Measurements from ENCODE around the gene TEDC1.

TEDC1 gene

DNA sequence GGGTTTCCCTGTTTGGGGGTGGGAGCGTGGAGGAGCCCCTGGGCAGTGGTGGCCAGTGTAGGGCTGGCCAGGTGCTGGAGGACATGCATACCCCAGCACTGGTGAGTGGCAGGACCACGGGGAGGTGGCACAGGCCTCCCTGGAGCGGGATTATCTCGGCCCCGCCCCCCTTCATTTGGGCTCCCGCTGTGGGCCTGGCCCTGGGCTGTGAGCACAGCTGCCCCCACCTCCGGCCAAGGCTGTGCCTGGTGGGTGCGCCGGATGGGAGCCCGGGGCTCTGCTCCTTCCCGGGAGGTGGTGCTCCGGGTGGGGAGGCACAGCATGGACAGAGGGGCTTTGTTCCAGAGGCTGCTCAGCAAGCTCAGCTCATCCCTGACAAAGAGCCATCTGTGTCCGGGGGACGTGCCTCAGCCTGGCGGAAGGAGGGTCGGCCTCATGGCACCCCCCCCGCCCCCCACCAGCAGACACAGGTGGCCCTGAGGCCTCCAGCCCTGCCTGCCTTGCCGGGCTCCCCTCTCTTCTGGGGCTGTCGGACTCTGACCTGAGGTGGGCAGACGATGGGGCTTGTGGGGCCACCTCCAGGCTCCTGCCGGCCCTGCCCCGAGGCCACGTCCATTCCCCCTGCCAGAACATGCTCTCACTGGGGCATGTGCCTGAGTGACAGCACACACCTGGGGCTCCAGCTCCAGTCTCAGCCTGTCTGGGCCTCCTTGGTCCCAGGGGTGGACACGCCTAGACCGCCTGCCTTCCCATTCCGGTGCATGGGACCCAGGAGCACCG lies 8.4 kb downstream of the TEDC1 start:
- Histone ChIP-seq H3K36me3 (ENCODE audit: control insufficient read depth in 2 of 2, insufficient read depth in 2 of 2, low read length in 2 of 2) (no peaks in the 10 kb centered on the region), H3K4me3 (ENCODE audit: low read length in 2 of 2) (no peak overlapping the region), H3K9ac (ENCODE audit: low read depth in 1 of 2, low read length in 2 of 2) (no peak overlapping the region), H3K27me3 (ENCODE audit: control insufficient read depth in 2 of 2, insufficient read depth in 2 of 2, low read length in 2 of 2) (no peaks in the 10 kb centered on the region), H3K27ac (ENCODE audit: low read depth in 2 of 2, low read length in 2 of 2) (no peak overlapping the region), H3K4me1 (ENCODE audit: control insufficient read depth in 2 of 2, insufficient read depth in 2 of 2, low read length in 2 of 2) (no peaks in the 10 kb centered on the region), H3K9me3 (ENCODE audit: control insufficient read depth in 2 of 2, low read length in 2 of 2) (no peaks in the 10 kb centered on the region)

DNA sequence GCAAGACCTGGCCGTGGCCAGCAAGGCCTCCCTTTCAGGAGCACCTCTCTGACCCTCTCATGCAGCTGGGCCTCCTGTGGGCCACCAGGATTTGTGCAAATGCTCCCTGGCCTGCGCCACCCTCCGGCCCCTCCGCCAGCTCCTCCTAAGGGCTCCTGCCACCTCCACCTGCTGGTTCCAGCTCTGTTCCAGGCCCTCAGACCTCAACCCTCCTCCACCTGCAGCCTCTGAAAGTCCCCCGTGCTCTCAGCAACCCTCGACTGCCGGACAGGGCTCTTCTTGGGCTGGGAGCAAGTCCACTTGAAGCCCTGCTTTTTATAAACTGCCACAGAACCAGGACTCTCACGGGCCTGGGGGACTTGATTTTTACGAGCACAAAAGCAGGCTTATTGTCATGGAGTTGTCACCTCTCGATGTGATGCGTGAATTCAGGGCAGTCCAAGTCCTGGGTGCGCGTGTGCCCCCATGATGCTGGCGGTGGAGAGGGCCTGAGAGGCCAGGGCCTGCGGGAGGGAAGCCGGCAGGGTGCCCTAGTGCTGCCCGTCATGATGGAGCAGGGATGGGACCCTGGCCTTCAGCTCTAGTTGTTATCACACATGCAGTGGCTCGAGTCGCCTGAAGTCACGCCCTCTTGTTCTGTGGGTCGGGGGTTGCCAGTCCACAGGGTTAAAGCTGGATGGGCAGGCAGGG lies 9.1 kb downstream of the TEDC1 start:
- Histone ChIP-seq H3K36me3 (ENCODE audit: control insufficient read depth in 2 of 2, insufficient read depth in 2 of 2, low read length in 2 of 2) (no peaks in the 10 kb centered on the region), H3K27me3 (ENCODE audit: control insufficient read depth in 2 of 2, insufficient read depth in 2 of 2, low read length in 2 of 2) (no peaks in the 10 kb centered on the region), H3K9ac (ENCODE audit: low read depth in 1 of 2, low read length in 2 of 2) (no peak overlapping the region), H3K4me1 (ENCODE audit: control insufficient read depth in 2 of 2, insufficient read depth in 2 of 2, low read length in 2 of 2) (no peaks in the 10 kb centered on the region), H3K4me3 (ENCODE audit: low read length in 2 of 2) (no peak overlapping the region), H3K9me3 (ENCODE audit: control insufficient read depth in 2 of 2, low read length in 2 of 2) (no peaks in the 10 kb centered on the region), H3K27ac (ENCODE audit: low read depth in 2 of 2, low read length in 2 of 2) (no peak overlapping the region)

DNA sequence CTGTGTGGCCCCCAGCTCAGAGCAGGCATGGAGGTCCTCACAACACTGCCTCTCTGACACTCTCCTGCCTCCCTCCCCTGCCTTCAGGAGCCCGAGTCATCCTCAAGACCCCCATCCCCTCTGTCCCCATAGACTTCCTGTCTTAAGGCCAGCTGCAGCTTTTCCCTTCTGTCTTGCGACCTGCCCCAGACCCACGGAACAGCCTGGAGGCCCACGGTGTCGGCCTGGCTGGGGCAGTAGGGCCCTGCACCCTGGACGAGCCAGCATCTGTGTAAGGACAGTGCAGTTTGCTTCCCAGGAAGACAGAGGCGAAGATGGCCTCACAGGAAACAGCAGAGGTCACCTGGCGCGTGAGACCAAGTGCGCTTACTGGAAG lies 9.7 kb downstream of the TEDC1 start:
- H3K9ac ChIP-seq (ENCODE audit: low read depth in 1 of 2, low read length in 2 of 2), result no peak overlapping the region
- H3K9me3 ChIP-seq (ENCODE audit: control insufficient read depth in 2 of 2, low read length in 2 of 2), result no peaks in the 10 kb centered on the region
- no peaks in the 10 kb centered on the region for H3K4me1 ChIP-seq (ENCODE audit: control insufficient read depth in 2 of 2, insufficient read depth in 2 of 2, low read length in 2 of 2)
- H3K27ac ChIP-seq (ENCODE audit: low read depth in 2 of 2, low read length in 2 of 2), result no peak overlapping the region
- no peaks in the 10 kb centered on the region for H3K27me3 ChIP-seq (ENCODE audit: control insufficient read depth in 2 of 2, insufficient read depth in 2 of 2, low read length in 2 of 2)
- H3K36me3 ChIP-seq (ENCODE audit: control insufficient read depth in 2 of 2, insufficient read depth in 2 of 2, low read length in 2 of 2), result no peaks in the 10 kb centered on the region
- no peak overlapping the region for H3K4me3 ChIP-seq (ENCODE audit: low read length in 2 of 2)

DNA sequence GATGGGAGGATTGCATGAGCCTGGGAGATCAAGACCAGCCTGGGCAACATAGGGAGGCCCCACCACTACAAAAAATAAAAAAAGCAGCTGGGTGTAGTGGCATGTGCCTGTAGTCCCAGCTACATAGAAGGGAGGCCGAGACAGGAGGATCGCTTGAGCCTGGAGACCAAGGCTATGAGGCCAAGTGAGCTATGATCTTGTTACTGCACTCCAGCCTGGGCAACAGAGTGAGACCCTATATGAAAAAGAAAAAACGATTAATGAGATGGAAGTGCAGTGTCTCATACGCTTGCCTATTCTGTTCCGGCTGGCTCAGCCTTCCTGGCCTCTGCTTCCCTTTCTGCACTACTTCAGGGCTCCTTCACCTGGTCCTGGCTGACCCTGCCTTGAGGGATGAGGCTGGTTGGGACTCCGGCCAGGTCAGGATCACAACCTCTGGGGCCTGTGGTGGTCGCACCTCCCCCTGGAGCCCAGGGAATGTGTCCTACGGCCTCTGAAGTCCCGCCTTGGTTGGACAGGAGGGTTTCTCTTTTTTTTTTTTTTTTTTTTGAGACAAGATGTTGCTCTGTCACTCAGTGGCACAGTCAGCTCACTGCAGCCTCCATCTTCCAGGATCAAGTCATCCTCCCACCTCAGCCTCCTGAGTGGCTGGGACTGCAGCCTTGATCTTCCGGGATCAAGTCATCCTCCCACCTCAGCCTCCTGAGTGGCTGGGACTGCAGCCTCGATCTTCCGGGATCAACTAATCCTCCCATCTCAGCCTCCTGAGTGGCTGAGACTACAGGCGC lies 10.7 kb downstream of the TEDC1 start:
- no peaks in the 10 kb centered on the region for H3K4me1 ChIP-seq (ENCODE audit: control insufficient read depth in 2 of 2, insufficient read depth in 2 of 2, low read length in 2 of 2)
- no peak overlapping the region for H3K27ac ChIP-seq (ENCODE audit: low read depth in 2 of 2, low read length in 2 of 2)
- H3K27me3 ChIP-seq (ENCODE audit: control insufficient read depth in 2 of 2, insufficient read depth in 2 of 2, low read length in 2 of 2), result no peaks in the 10 kb centered on the region
- no peaks in the 10 kb centered on the region for H3K9me3 ChIP-seq (ENCODE audit: control insufficient read depth in 2 of 2, low read length in 2 of 2)
- H3K4me3 ChIP-seq (ENCODE audit: low read length in 2 of 2), result no peak overlapping the region
- H3K36me3 ChIP-seq (ENCODE audit: control insufficient read depth in 2 of 2, insufficient read depth in 2 of 2, low read length in 2 of 2), result no peaks in the 10 kb centered on the region
- H3K9ac ChIP-seq (ENCODE audit: low read depth in 1 of 2, low read length in 2 of 2), result no peak overlapping the region

DNA sequence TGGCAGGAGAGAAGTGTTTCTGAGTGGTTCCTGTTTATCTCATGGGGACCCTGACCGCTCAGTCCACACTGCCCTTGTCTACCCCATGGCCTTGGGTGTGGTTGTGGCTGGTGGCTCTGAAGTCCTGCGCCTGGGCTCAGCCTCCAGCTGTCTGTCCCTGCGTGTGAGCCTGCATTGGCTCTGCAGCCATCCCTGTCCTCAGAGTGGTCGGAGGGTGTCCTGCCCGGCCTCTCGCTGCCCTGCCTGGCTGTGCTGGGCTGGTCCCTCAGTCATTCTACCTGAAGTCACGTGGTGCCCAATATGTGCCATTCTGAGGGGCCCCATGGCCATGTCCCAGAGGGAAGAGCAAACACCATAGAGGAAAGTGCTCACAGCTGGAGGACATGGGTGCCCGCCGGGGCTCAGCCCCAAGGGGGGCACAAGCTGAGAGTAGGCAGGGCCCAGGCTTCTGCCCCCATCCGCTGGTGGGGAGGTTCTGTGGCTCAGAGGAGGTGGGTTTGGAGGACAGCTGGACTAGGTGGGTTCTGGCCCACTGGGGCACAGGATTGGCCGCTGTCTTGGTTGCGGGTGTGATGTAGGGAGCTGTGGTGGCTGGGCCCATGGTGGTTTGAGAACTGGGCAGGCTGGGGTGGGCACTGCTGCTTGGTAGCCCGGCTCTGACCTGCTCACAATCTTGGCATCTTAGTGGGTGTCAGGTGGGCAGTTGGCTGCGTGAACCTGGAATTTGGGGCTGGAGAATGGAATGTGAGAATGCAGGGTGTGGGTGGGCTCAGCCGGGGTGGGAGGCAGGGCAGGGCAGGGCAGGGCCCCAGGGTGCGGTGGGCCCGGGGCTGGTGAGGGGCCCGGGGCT lies 11.6 kb downstream of the TEDC1 start:
- H3K4me3 ChIP-seq (ENCODE audit: low read length in 2 of 2), result no peak overlapping the region
- no peaks in the 10 kb centered on the region for H3K9me3 ChIP-seq (ENCODE audit: control insufficient read depth in 2 of 2, low read length in 2 of 2)
- no peaks in the 10 kb centered on the region for H3K27me3 ChIP-seq (ENCODE audit: control insufficient read depth in 2 of 2, insufficient read depth in 2 of 2, low read length in 2 of 2)
- H3K36me3 ChIP-seq (ENCODE audit: control insufficient read depth in 2 of 2, insufficient read depth in 2 of 2, low read length in 2 of 2), result no peaks in the 10 kb centered on the region
- no peaks in the 10 kb centered on the region for H3K4me1 ChIP-seq (ENCODE audit: control insufficient read depth in 2 of 2, insufficient read depth in 2 of 2, low read length in 2 of 2)
- H3K9ac ChIP-seq (ENCODE audit: low read depth in 1 of 2, low read length in 2 of 2), result no peak overlapping the region
- no peak overlapping the region for H3K27ac ChIP-seq (ENCODE audit: low read depth in 2 of 2, low read length in 2 of 2)

DNA sequence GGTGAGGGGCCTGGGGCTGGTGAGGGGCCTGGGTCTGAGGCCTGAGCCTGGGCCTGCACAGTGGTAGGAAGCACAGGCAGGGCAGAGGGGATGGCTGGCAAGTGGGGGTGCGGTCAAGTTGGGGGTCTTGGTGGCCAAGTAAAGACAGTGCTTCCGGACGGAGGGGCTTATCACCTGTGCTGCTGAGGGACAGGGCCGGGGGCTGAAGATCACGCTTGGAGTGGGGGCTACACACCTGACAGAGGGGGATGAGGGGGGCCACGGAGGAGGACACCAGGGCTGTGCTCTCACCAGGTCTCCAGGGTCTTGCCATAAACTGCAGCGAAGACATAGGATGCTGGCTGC lies 12.2 kb downstream of the TEDC1 start:
- Histone ChIP-seq H3K4me3 (ENCODE audit: low read length in 2 of 2) (no peak overlapping the region), H3K27ac (ENCODE audit: low read depth in 2 of 2, low read length in 2 of 2) (no peak overlapping the region)

DNA sequence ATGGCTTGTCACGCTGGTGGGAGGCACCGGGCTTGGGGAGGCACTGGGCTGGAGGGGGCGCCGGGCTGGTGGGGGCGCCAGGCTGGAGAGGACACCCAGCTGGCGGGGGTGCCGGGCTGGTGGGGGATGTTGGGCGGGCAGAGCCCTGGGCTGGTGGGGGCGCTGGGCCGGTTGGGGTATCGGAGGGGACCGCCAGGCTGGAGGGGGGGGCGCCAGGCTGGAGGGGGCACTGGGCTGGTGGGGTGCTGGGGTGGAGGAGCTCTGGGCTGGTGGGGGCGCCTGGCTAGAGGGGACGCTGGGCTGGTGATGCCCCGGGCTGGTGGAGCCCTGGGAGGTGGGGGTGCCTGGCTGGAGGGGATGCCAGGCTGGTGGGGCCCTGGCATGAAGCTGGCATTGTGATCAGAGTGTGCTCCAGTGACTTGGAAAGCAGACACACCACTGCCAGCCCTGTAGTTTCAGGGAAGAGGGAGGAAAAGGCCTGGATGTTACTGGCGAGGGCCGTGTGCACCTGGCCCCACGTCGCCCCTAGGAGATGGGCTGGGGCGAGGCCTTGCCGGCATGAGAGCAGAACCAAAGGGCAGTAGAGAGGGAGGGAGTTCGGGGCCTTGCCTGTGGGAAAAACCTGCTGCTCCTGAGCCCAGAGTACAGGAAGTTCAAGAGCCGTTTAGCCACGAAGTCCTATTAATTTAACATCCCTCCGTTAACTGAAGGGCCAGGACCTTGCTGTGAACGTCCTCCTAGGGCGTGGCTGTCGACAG lies 13.1 kb downstream of the TEDC1 start:
- Histone ChIP-seq H3K4me1 (ENCODE audit: control insufficient read depth in 2 of 2, insufficient read depth in 2 of 2, low read length in 2 of 2) (no peaks in the 10 kb centered on the region), H3K27ac (ENCODE audit: low read depth in 2 of 2, low read length in 2 of 2) (no peak overlapping the region), H3K27me3 (ENCODE audit: control insufficient read depth in 2 of 2, insufficient read depth in 2 of 2, low read length in 2 of 2) (peaks cover 0 to 3% of the 10 kb centered on the region in 2 donors), H3K9me3 (ENCODE audit: control insufficient read depth in 2 of 2, low read length in 2 of 2) (no peaks in the 10 kb centered on the region), H3K4me3 (ENCODE audit: low read length in 2 of 2) (no peak overlapping the region), H3K36me3 (ENCODE audit: control insufficient read depth in 2 of 2, insufficient read depth in 2 of 2, low read length in 2 of 2) (no peaks in the 10 kb centered on the region), H3K9ac (ENCODE audit: low read depth in 1 of 2, low read length in 2 of 2) (no peak overlapping the region)

More for the DNA sequence above, 12.2 kb downstream of the TEDC1 start:
- Histone ChIP-seq H3K9ac (ENCODE audit: low read depth in 1 of 2, low read length in 2 of 2) (no peak overlapping the region), H3K27me3 (ENCODE audit: control insufficient read depth in 2 of 2, insufficient read depth in 2 of 2, low read length in 2 of 2) (no peaks in the 10 kb centered on the region), H3K36me3 (ENCODE audit: control insufficient read depth in 2 of 2, insufficient read depth in 2 of 2, low read length in 2 of 2) (no peaks in the 10 kb centered on the region), H3K4me1 (ENCODE audit: control insufficient read depth in 2 of 2, insufficient read depth in 2 of 2, low read length in 2 of 2) (no peaks in the 10 kb centered on the region), H3K9me3 (ENCODE audit: control insufficient read depth in 2 of 2, low read length in 2 of 2) (no peaks in the 10 kb centered on the region)

DNA sequence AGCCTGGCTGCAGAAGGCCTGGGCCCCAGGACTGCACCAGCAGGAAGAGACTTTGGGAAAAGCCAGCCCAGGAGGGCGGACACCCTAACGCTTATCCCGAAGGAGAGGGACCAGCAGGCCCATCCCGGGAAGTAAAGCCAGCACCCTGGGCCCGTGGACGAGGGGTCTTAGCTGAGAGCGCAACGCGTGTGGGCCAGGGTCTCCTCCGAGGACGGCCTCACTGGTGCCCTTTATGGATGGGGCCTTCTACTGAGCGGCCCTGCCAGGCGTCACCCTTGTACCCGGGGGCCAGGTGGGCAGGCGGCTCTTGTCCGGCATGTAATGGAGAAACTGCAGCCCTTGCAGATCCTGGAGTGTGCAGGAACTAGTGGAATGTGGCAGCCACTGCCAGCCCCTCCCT lies 14.1 kb downstream of the TEDC1 start:
- Histone ChIP-seq H3K27me3 (ENCODE audit: control insufficient read depth in 2 of 2, insufficient read depth in 2 of 2, low read length in 2 of 2) (peaks cover 0 to 3% of the 10 kb centered on the region in 2 donors), H3K4me3 (ENCODE audit: low read length in 2 of 2) (no peak overlapping the region), H3K4me1 (ENCODE audit: control insufficient read depth in 2 of 2, insufficient read depth in 2 of 2, low read length in 2 of 2) (no peaks in the 10 kb centered on the region), H3K36me3 (ENCODE audit: control insufficient read depth in 2 of 2, insufficient read depth in 2 of 2, low read length in 2 of 2) (no peaks in the 10 kb centered on the region), H3K27ac (ENCODE audit: low read depth in 2 of 2, low read length in 2 of 2) (no peak overlapping the region), H3K9me3 (ENCODE audit: control insufficient read depth in 2 of 2, low read length in 2 of 2) (no peaks in the 10 kb centered on the region), H3K9ac (ENCODE audit: low read depth in 1 of 2, low read length in 2 of 2) (no peak overlapping the region)

DNA sequence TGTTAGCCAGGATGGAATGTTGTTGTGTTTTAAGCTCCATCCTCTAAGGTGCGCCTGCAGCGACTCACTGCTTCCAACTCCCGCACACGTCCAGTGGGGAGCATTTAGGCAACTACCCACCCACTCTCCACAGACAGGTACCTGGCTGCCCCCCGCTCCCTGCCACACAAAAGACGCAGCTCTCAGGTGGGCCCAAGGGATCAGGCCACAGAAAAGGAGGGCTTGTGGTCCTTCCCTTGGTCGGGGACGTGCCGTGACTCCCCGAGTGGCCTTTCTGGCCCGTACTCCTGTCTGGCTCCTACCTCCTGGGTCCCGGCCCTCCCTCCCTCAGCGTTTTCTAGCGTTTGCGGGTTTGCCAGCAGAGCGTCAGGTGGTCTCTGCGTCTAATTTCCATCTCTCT lies 16.2 kb downstream of the TEDC1 start:
- Histone ChIP-seq H3K4me1 (ENCODE audit: control insufficient read depth in 2 of 2, insufficient read depth in 2 of 2, low read length in 2 of 2) (no peaks in the 10 kb centered on the region), H3K27ac (ENCODE audit: low read depth in 2 of 2, low read length in 2 of 2) (no peak overlapping the region), H3K4me3 (ENCODE audit: low read length in 2 of 2) (no peak overlapping the region), H3K9me3 (ENCODE audit: control insufficient read depth in 2 of 2, low read length in 2 of 2) (no peaks in the 10 kb centered on the region), H3K36me3 (ENCODE audit: control insufficient read depth in 2 of 2, insufficient read depth in 2 of 2, low read length in 2 of 2) (no peaks in the 10 kb centered on the region), H3K9ac (ENCODE audit: low read depth in 1 of 2, low read length in 2 of 2) (no peak overlapping the region), H3K27me3 (ENCODE audit: control insufficient read depth in 2 of 2, insufficient read depth in 2 of 2, low read length in 2 of 2) (peaks cover 0 to 3% of the 10 kb centered on the region in 2 donors)

Data from mucosa of rectum (tissue), 2 donors.